HFFc6 (cell line): ENCODE results near the gene RAD21L1. TPM values are rescaled to one million over a fixed set of nuclear protein-coding genes. Genes with fewer than 3 reads are reported as not detected.

Experiments
- DNase-seq: peaks from one replicate; pipeline ENCODE4 v3.0.0-alpha.2; 2018
- H3K27ac Mint-ChIP-seq: 2 replicates; pipeline ENCODE4 v1.8.0; 2020; ENCODE audit warnings: mild to moderate bottlenecking, mixed read lengths
- H3K27me3 Mint-ChIP-seq: 2 replicates; pipeline ENCODE4 v1.8.0; 2021; ENCODE audit warnings: mild to moderate bottlenecking, moderate library complexity, mixed read lengths; ENCODE audit not compliant: insufficient read depth
- H3K36me3 Mint-ChIP-seq: 2 replicates; pipeline ENCODE4 v1.8.0; 2021; ENCODE audit warnings: low read depth, mixed read lengths
- H3K4me1 Mint-ChIP-seq: 2 replicates; pipeline ENCODE4 v1.8.0; 2020; ENCODE audit warnings: low read depth, mixed read lengths
- H3K4me3 Mint-ChIP-seq: 2 replicates; pipeline ENCODE4 v1.8.0; 2020; ENCODE audit warnings: mild to moderate bottlenecking, moderate library complexity, mixed read lengths
- H3K9me3 Mint-ChIP-seq: 2 replicates; pipeline ENCODE4 v1.8.0; 2020; ENCODE audit warnings: mild to moderate bottlenecking, mixed read lengths
- total RNA-seq, 6 experiments: library from RNA; stranded (reverse); fragmentation: NEBNext Ultra II Directional; extraction: Animal tissue kit (Norgen Biotek cat#: 25700); gene quantifications; 2 replicates in 1 of 6; 3 replicates in 5 of 6; pipeline ENCODE4 v1.2.3, GENCODE V29; 2021
- TF ChIP-seq, protein P1 (sequence below): fragments of 200-600 bp; sonication (generic); IDR thresholded peaks from 2 replicates; pipeline ENCODE4 v1.5.0; 2021; ENCODE audit warnings: antibody characterized with exemption, mild to moderate bottlenecking

RAD21L1 gene
- total RNA-seq, 6 experiments from 2014 or later, result 0.35 to 0.89 (median 0.56) TPM

DNA sequence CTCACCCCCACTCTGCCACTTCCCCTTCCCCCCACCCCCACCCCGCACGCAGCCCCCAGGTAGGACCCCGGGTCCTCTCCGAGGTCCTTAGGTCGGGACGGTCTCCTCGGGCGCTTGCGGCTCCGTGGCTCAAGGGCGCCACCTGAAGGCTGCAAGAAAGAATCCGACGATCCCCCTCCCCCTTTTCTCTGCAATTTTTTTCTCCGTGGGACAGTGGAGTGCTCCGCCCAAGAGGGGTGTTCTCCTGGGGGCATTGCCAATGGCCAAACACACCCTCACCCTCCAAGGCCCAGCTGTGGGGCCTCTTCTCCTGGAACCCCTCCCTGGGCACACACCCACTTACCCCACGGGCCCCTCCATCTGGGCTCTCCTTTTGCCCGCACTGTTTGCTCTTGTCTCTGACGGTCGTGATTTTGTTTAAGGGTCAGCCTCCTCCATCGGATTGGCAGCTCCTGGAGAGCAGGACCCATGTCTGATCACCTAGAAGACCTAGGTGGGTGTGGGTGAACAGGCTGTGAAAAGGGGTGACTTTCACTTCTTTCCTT, 40.0 kb upstream of the RAD21L1 start:
- H3K27ac Mint-ChIP-seq, result no peak overlapping the region
- H3K4me1 Mint-ChIP-seq, result no peaks in the 10 kb centered on the region
- no peaks in the 10 kb centered on the region for H3K9me3 Mint-ChIP-seq
- no peaks in the 10 kb centered on the region for H3K36me3 Mint-ChIP-seq
- DNase-seq, result peak; percentile 10
- peaks cover 40% of the 10 kb centered on the region for H3K27me3 Mint-ChIP-seq
- TF ChIP-seq, protein P1, sequence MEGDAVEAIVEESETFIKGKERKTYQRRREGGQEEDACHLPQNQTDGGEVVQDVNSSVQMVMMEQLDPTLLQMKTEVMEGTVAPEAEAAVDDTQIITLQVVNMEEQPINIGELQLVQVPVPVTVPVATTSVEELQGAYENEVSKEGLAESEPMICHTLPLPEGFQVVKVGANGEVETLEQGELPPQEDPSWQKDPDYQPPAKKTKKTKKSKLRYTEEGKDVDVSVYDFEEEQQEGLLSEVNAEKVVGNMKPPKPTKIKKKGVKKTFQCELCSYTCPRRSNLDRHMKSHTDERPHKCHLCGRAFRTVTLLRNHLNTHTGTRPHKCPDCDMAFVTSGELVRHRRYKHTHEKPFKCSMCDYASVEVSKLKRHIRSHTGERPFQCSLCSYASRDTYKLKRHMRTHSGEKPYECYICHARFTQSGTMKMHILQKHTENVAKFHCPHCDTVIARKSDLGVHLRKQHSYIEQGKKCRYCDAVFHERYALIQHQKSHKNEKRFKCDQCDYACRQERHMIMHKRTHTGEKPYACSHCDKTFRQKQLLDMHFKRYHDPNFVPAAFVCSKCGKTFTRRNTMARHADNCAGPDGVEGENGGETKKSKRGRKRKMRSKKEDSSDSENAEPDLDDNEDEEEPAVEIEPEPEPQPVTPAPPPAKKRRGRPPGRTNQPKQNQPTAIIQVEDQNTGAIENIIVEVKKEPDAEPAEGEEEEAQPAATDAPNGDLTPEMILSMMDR, result peak; percentile 75
- peak overlapping the region; percentile 24; the same call in 1 of the 2 replicates for H3K4me3 Mint-ChIP-seq

DNA sequence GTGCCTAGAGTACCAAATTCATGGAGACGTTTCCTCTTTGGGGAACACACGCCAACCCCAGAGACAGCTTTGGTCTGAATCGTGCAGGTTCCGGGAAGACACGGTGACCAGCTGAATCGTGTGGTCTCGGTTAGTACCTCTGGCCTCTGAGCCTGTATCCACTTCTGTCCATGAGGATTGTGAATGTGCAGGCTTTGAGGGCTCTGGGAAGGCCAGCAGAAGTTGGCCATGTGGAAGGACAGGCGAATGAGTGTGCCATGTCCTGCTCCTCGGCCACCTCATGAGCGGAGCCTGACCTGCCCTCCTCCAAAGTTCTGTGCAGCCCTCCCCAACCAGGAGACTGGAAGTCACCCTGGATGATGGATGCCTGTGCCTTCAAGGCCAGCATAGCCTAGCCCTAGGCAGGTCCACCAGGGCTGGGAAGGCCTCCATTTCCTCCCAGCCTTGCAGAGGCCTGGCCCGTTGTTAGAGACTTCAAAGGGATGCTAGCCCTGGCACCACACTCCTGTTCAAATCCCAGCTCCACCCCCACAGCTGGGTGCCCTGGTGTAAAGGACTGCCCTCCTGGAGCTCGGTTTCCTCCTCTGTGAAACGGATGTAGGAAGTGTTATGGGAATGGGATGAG, 39.4 kb upstream of the RAD21L1 start:
- Mint-ChIP-seq H3K4me3 (no peak overlapping the region), H3K4me1 (no peaks in the 10 kb centered on the region), H3K9me3 (no peaks in the 10 kb centered on the region), H3K27ac (no peak overlapping the region), H3K27me3 (peaks cover 41% of the 10 kb centered on the region), H3K36me3 (no peaks in the 10 kb centered on the region)
- TF ChIP-seq, protein P1, result no peak
- no peak for DNase-seq

- no peak for DNase-seq
- no peak overlapping the region for H3K4me3 Mint-ChIP-seq
- H3K27me3 Mint-ChIP-seq, result peaks cover 39% of the 10 kb centered on the region
- no peaks in the 10 kb centered on the region for H3K36me3 Mint-ChIP-seq
- H3K4me1 Mint-ChIP-seq, result no peaks in the 10 kb centered on the region
- TF ChIP-seq, protein P1, result no peak
- no peaks in the 10 kb centered on the region for H3K9me3 Mint-ChIP-seq
- H3K27ac Mint-ChIP-seq, result no peak overlapping the region
These were observed 38.2 kb upstream of the RAD21L1 start for GRCh38 chr20:1187605-1188171.

DNA sequence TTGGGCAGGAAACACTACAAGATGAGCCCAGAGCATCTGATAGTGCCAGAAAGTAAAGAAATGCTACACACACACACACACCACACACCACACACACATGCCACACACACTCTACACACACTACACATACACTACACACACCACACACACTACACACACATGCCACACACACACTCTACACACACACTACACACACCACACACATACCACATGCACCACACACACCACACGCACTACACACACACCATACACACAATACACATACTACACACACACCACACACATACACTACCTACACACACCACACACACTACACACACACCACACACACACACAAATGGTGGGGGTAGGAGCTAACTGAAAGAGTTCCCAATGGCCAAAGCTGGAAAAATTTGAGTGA, 37.5 kb upstream of the RAD21L1 start:
- no peaks in the 10 kb centered on the region for H3K4me1 Mint-ChIP-seq
- H3K4me3 Mint-ChIP-seq, result no peak overlapping the region
- H3K27ac Mint-ChIP-seq, result no peak overlapping the region
- no peaks in the 10 kb centered on the region for H3K9me3 Mint-ChIP-seq
- peaks cover 39% of the 10 kb centered on the region for H3K27me3 Mint-ChIP-seq
- no peaks in the 10 kb centered on the region for H3K36me3 Mint-ChIP-seq
- DNase-seq, result no peak
- TF ChIP-seq, protein P1, result no peak

DNA sequence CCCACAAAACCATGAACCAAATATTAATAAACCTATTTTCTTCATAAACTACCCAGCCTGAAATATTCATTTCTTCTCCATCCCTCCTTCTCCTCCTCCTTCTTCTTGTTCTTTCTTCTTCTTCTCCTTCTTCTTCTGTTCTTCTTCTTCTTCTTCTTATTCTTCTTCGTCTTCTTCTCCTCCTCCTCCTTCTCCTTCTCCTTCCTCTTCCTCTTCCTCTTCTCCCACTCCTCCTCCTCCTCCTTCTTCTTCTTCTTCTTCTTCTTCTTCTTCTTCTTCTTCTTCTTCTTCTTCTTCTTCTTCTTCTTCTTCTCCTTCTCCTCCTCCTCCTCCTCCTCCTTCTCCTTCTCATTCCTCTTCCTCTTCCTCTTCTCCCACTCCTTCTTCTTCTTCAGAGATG, 36.0 kb upstream of the RAD21L1 start:
- Mint-ChIP-seq H3K9me3 (no peaks in the 10 kb centered on the region), H3K27me3 (peaks cover 27% of the 10 kb centered on the region), H3K4me3 (no peak overlapping the region), H3K4me1 (no peaks in the 10 kb centered on the region), H3K36me3 (no peaks in the 10 kb centered on the region), H3K27ac (no peak overlapping the region)
- no peak for DNase-seq
- TF ChIP-seq, protein P1, result no peak
